Measurements from ENCODE around the gene ZNF263.

DNA sequence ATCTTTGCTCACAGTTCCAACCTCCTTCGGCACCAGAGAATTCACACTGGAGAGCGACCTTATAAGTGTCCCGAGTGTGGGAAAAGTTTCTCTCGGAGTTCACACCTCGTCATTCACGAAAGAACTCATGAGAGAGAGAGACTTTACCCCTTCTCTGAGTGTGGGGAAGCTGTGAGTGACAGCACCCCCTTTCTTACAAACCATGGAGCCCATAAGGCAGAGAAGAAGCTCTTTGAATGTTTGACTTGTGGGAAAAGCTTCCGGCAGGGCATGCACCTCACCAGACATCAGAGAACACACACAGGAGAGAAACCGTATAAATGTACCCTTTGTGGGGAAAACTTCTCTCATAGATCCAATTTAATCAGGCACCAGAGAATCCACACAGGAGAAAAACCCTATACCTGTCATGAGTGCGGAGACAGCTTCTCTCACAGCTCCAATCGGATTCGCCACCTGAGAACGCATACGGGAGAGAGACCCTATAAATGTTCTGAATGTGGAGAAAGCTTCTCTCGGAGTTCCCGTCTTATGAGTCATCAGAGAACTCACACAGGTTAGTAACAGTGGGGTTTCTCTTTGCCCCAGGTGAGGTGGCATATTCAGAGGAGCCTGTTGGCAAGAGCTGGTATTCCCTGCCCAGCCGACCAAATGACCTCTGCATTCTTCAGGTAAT is 6.8 kb downstream of the ZNF263 start:
- TF ChIP-seq ARNTL (CRISPR knock-in tag; IDR thresholded peaks at IDR 0.05; ENCODE audit: borderline replicate concordance, low read depth) (no peak), OSR1 (CRISPR knock-in tag; IDR thresholded peaks at IDR 0.05) (no peak), ISL1 (CRISPR knock-in tag; IDR thresholded peaks at IDR 0.05) (no peak)
- TF ChIP-seq, protein P1, sequence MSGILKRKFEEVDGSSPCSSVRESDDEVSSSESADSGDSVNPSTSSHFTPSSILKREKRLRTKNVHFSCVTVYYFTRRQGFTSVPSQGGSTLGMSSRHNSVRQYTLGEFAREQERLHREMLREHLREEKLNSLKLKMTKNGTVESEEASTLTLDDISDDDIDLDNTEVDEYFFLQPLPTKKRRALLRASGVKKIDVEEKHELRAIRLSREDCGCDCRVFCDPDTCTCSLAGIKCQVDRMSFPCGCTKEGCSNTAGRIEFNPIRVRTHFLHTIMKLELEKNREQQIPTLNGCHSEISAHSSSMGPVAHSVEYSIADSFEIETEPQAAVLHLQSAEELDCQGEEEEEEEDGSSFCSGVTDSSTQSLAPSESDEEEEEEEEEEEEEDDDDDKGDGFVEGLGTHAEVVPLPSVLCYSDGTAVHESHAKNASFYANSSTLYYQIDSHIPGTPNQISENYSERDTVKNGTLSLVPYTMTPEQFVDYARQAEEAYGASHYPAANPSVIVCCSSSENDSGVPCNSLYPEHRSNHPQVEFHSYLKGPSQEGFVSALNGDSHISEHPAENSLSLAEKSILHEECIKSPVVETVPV (CRISPR knock-in tag; IDR thresholded peaks at IDR 0.05) = no peak
- TF ChIP-seq, protein P2, sequence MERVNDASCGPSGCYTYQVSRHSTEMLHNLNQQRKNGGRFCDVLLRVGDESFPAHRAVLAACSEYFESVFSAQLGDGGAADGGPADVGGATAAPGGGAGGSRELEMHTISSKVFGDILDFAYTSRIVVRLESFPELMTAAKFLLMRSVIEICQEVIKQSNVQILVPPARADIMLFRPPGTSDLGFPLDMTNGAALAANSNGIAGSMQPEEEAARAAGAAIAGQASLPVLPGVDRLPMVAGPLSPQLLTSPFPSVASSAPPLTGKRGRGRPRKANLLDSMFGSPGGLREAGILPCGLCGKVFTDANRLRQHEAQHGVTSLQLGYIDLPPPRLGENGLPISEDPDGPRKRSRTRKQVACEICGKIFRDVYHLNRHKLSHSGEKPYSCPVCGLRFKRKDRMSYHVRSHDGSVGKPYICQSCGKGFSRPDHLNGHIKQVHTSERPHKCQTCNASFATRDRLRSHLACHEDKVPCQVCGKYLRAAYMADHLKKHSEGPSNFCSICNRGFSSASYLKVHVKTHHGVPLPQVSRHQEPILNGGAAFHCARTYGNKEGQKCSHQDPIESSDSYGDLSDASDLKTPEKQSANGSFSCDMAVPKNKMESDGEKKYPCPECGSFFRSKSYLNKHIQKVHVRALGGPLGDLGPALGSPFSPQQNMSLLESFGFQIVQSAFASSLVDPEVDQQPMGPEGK (CRISPR knock-in tag; IDR thresholded peaks at IDR 0.05; ENCODE audit: borderline replicate concordance) = no peak
